HCT116 (cell line): Measurements from ENCODE around the gene FSD1. TPM values are rescaled to one million over a fixed set of nuclear protein-coding genes. Genes with fewer than 3 reads are reported as not detected.
"Not testable (repeated sequence)": the region's sequence is repeated elsewhere in the genome, so short reads cannot be mapped to it uniquely, and the experiment has no call there.

Experiments
- ATAC-seq: fragments of 200-7000 bp; cut with Tn5 transposase; 2 replicates; pipeline ENCODE4 v1.9.1; 2020; ENCODE audit warnings: mild to moderate bottlenecking, moderate library complexity
- BruUV-seq: library from RNA; stranded (reverse); fragments of 400-500 nt; replicated peaks from 2 replicates; lab custom pipeline; 2021; lab: Mats Ljungman, UMichigan
- CTCF ChIA-PET: fragments of 300-600 bp; sonication (Branson Sonifier 250); formaldehyde crosslinking; loops from one replicate; lab custom pipeline; 2021; ENCODE audit warnings: antibody characterized with exemption; lab: Charles Lee
- POLR2A ChIA-PET: fragments of 300-600, 350-600 bp; sonication (Branson Sonifier 250); formaldehyde crosslinking; loops from one replicate; lab custom pipeline; 2021; ENCODE audit warnings: antibody characterized with exemption; lab: Charles Lee
- RAD21 ChIA-PET, 2 experiments: fragments of 300-600 bp; sonication (Branson Sonifier 250); formaldehyde crosslinking; loops; one replicate each; lab custom pipeline; 2023; ENCODE audit warnings: low total read pairs in 2 of 2; ENCODE audit not compliant: uncharacterized antibody in 2 of 2, unreplicated experiment in 2 of 2, low non-redundant PET in 1 of 2; lab: Charles Lee
- DNase-seq: peaks from one replicate; pipeline ENCODE4 v3.0.0-alpha.2; 2010; ENCODE audit warnings: low read depth, low spot score
- H2AFZ ChIP-seq: fragments of 200-600 bp; shearing (Covaris generic), sonication (generic); 2 replicates; pipeline ENCODE4 v1.6.1; 2017; ENCODE audit warnings: low read depth, mixed run types, mixed read lengths, antibody characterized with exemption, low read length; ENCODE audit not compliant: poor library complexity, severe bottlenecking
- H3K27ac ChIP-seq: 2 replicates; pipeline ENCODE4 v1.5.1; 2012; ENCODE audit warnings: low read depth, low read length
- H3K27me3 ChIP-seq: fragments of 200-600 bp; sonication (generic); 2 replicates; pipeline ENCODE4 v1.6.1; 2016; ENCODE audit warnings: mixed run types, low read length, mixed read lengths; ENCODE audit not compliant: insufficient read depth
- H3K36me3 ChIP-seq, 2 experiments: fragments of 200-500 bp in 1 of 2; fragments of 200-600 bp in 1 of 2; sonication (Bioruptor generic) in 1 of 2; sonication (generic) in 1 of 2; 2 replicates each; pipeline versions ENCODE4 v1.5.1 to v1.6.1; 2014 to 2016; ENCODE audit warnings: low read length in 2 of 2, inconsistent platforms in 1 of 2, mixed read lengths in 1 of 2, mixed run types in 1 of 2; ENCODE audit not compliant: insufficient read depth in 2 of 2, control insufficient read depth in 1 of 2
- H3K4me1 ChIP-seq, 2 experiments: fragments of 200-600 bp in 1 of 2; sonication (generic) in 1 of 2; 2 replicates each; pipeline versions ENCODE4 v1.5.1 to v1.6.1; 2012 to 2017; ENCODE audit warnings: low read length in 2 of 2, inconsistent platforms in 1 of 2, mild to moderate bottlenecking in 1 of 2, mixed read lengths in 1 of 2, mixed run types in 1 of 2, moderate library complexity in 1 of 2; ENCODE audit not compliant: insufficient read depth in 2 of 2, control insufficient read depth in 1 of 2
- H3K4me2 ChIP-seq: fragments of 200-600 bp; sonication (generic); 2 replicates; pipeline ENCODE4 v1.6.1; 2017; ENCODE audit warnings: mixed run types, low read length, mixed read lengths
- H3K4me3 ChIP-seq, 2 experiments: fragments of 200-600 bp in 1 of 2; sonication (generic) in 1 of 2; replicated peaks in 1 of 2; 2 replicates each; pipeline ENCODE4 v1.5.1; 2011 to 2016; ENCODE audit warnings: low read length in 2 of 2, control low read depth in 1 of 2, low read depth in 1 of 2, mild to moderate bottlenecking in 1 of 2, mixed read lengths in 1 of 2, mixed run types in 1 of 2
- H3K79me2 ChIP-seq: fragments of 200-600 bp; sonication (generic); 2 replicates; pipeline ENCODE4 v1.6.1; 2017; ENCODE audit warnings: mild to moderate bottlenecking, mixed run types, low read length, moderate library complexity, mixed read lengths; ENCODE audit not compliant: insufficient read depth
- H3K9ac ChIP-seq: fragments of 200-600 bp; sonication (generic); 2 replicates; pipeline ENCODE4 v1.6.1; 2016; ENCODE audit warnings: low read length, mixed read lengths
- H3K9me2 ChIP-seq: fragments of 200-600 bp; sonication (generic), shearing (Covaris generic); 2 replicates; pipeline ENCODE4 v1.6.1; 2017; ENCODE audit warnings: mixed run types, mild to moderate bottlenecking, moderate library complexity; ENCODE audit not compliant: insufficient read depth
- H3K9me3 ChIP-seq, 2 experiments: fragments of 200-500 bp in 1 of 2; fragments of 200-600 bp in 1 of 2; sonication (Bioruptor generic) in 1 of 2; sonication (generic) in 1 of 2; 2 replicates each; pipeline ENCODE4 v1.6.1; 2014 to 2017; ENCODE audit warnings: low read length in 2 of 2, mixed read lengths in 2 of 2, inconsistent platforms in 1 of 2, low read depth in 1 of 2, mild to moderate bottlenecking in 1 of 2, mixed run types in 1 of 2, moderate library complexity in 1 of 2; ENCODE audit not compliant: control insufficient read depth in 1 of 2, insufficient read depth in 1 of 2
- H4K20me1 ChIP-seq: fragments of 200-600 bp; sonication (generic), shearing (Covaris generic); 2 replicates; pipeline ENCODE4 v1.6.1; 2017; ENCODE audit warnings: mixed run types, mild to moderate bottlenecking, moderate library complexity; ENCODE audit not compliant: insufficient read depth
- EGR1 ChIP-seq: IDR thresholded peaks from 2 replicates; pipeline ENCODE4 v1.6.1; 2012; ENCODE audit warnings: low read depth
- JUND ChIP-seq: IDR thresholded peaks from 2 replicates; pipeline ENCODE4 v1.6.1; 2012
- POLR2A ChIP-seq: IDR thresholded peaks from 2 replicates; pipeline ENCODE4 v1.7.0; 2011; ENCODE audit warnings: borderline replicate concordance; ENCODE audit not compliant: insufficient read depth, insufficient read length; ENCODE audit errors: extremely low read depth
- TCF7L2 ChIP-seq: IDR thresholded peaks from 2 replicates; pipeline ENCODE4 v1.7.0; 2011; ENCODE audit warnings: borderline replicate concordance, inconsistent platforms; ENCODE audit not compliant: insufficient read depth, insufficient read length; ENCODE audit errors: extremely low read depth
- YY1 ChIP-seq: IDR thresholded peaks from 2 replicates; pipeline ENCODE4 v1.6.1; 2011; ENCODE audit warnings: low read length, low read depth, moderate library complexity, mild to moderate bottlenecking; ENCODE audit not compliant: insufficient replicate concordance; ENCODE audit errors: extremely low read depth
- ZFX ChIP-seq: fragments of 450-650 bp; IDR thresholded peaks from 2 replicates; pipeline ENCODE4 v1.6.1; 2017
- ZNF274 ChIP-seq: fragments of 200-500 bp; sonication (Bioruptor generic); IDR thresholded peaks from 2 replicates; pipeline ENCODE4 v1.6.1; 2014; ENCODE audit warnings: mild to moderate bottlenecking, low read depth, low read length, inconsistent platforms
- intact Hi-C: fragments of 100-400 bp; cut with micrococcal nuclease; formaldehyde crosslinking; loops from 2 replicates; pipeline ENCODE4 v1.10.0; 2022
- total RNA-seq: library from RNA; stranded (reverse); gene quantifications from one replicate; pipeline ENCODE4 v1.2.1, GENCODE V29; 2021; ENCODE audit not compliant: unreplicated experiment
- TF ChIP-seq, protein P1 (sequence below): IDR thresholded peaks from 2 replicates; pipeline ENCODE4 v1.6.1; 2012
- TF ChIP-seq, protein P2 (sequence below): IDR thresholded peaks from 2 replicates; pipeline ENCODE4 v1.6.1; 2012
- TF ChIP-seq, protein P3 (sequence below): IDR thresholded peaks from 2 replicates; pipeline ENCODE4 v1.6.1; 2012; ENCODE audit warnings: low read depth

The FSD1 gene
- total RNA-seq, 1 experiment from 2014 or later = 20.1 TPM

DNA sequence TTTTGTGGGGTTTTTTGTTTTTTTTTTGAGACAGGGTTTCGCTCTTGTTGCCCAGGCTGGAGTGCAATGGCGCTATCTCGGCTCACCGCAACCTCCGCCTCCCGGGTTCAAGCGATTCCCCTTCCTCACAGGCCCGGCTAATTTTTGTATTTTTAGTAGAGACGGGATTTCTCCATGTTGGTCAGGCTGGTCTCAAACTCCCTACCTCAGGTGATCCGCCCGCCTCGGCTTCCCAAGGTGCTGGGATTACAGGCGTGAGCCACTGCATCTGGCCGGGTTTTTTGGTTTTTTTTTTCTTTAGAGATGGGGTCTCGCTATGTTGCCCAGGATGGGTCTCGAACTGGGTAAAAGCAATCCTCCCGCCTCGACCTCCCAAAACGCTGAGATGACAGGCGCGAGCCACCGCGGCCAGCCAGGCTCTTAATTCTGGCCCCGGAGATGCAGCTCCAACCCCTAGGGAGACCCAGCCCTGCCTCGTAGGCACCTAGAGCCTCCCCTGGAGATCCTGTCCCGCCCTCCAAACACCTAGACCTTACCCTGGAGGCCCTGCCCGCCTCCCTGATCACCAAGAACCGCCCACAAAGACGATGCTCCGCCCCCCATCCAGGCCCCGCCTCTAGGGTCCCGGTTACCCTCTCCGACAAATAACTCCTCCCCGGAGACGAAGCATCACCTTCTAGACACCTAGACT, 24.7 kb downstream of the FSD1 start:
- peak; percentile 54 for ATAC-seq
- H3K79me2 ChIP-seq, DNase-seq, CTCF ChIA-PET, H3K9me2 ChIP-seq, POLR2A ChIA-PET, H3K27me3 ChIP-seq, RAD21 ChIA-PET, H2AFZ ChIP-seq, H4K20me1 ChIP-seq, H3K36me3 ChIP-seq, H3K9me3 ChIP-seq: not testable (repeated sequence)
- Histone ChIP-seq H3K4me2 (peak overlapping the region; percentile 79), H3K27ac (peak overlapping the region; percentile 69), H3K4me3 (peak overlapping the region; percentile 60 to 63), H3K9ac (peak overlapping the region; percentile 81), H3K4me1 (peaks cover 7 to 20% of the 10 kb centered on the region in 2 experiments)
- peak; percentile 1; the same call in 1 of the 2 replicates for TF ChIP-seq ZFX
- BruUV-seq = TSS peak; percentile 77
- intact Hi-C loops = loop anchor here (1.0 kb wide), 1 partner anchor 45 kb away; no protein-coding TSS in a partner anchor

DNA sequence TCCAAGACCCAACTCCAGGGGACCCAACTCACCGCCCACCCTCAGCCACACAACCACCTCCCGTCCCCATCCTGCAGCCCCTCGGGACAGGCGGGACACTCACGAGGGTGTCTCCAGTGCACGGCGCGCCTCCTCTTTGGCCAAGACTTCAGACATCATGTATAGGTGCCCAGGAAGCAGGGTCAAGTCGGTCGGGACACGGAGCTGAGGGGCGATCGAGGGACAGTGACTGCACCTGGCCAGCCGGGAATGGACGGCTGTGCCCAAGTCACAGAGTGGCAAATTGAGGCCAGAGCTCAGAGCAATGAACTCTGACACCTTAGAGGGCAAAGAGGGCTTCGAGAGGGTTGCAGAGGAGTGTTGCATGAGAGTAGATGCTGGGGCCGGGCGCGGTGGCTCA, 25.5 kb downstream of the FSD1 start:
- ATAC-seq = no peak
- POLR2A ChIA-PET = no interaction called here

More for the DNA sequence above, 25.5 kb downstream of the FSD1 start:
- no peak overlapping the region for H3K27ac ChIP-seq
- no peak overlapping the region for H2AFZ ChIP-seq
- no peaks in the 10 kb centered on the region for H3K36me3 ChIP-seq
- no TSS peak for BruUV-seq
- intact Hi-C loops = no loop called here
- CTCF ChIA-PET = no interaction called here
- no peaks in the 10 kb centered on the region for H3K27me3 ChIP-seq
- H3K9me2 ChIP-seq = no peaks in the 10 kb centered on the region
- RAD21 ChIA-PET = no interaction called here
- H3K79me2 ChIP-seq = no peaks in the 10 kb centered on the region; the same call in 1 of the 2 replicates
- no peak overlapping the region for H3K4me3 ChIP-seq
- H4K20me1 ChIP-seq = no peaks in the 10 kb centered on the region
- H3K9me3 ChIP-seq = no peaks in the 10 kb centered on the region
- no peak for DNase-seq
- no peak overlapping the region for H3K9ac ChIP-seq
- H3K4me1 ChIP-seq = peaks cover 7 to 20% of the 10 kb centered on the region in 2 experiments
- TF ChIP-seq JUND = no peak
- no peak for TF ChIP-seq EGR1
- no peak for TF ChIP-seq POLR2A
- TF ChIP-seq, protein P1, sequence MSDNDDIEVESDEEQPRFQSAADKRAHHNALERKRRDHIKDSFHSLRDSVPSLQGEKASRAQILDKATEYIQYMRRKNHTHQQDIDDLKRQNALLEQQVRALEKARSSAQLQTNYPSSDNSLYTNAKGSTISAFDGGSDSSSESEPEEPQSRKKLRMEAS = no peak
- no peak for TF ChIP-seq ZNF274
- no peak for TF ChIP-seq TCF7L2
- no peak for TF ChIP-seq ZFX
- no peak for TF ChIP-seq YY1
- TF ChIP-seq, protein P2, sequence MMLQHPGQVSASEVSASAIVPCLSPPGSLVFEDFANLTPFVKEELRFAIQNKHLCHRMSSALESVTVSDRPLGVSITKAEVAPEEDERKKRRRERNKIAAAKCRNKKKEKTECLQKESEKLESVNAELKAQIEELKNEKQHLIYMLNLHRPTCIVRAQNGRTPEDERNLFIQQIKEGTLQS = no peak
- TF ChIP-seq, protein P3, sequence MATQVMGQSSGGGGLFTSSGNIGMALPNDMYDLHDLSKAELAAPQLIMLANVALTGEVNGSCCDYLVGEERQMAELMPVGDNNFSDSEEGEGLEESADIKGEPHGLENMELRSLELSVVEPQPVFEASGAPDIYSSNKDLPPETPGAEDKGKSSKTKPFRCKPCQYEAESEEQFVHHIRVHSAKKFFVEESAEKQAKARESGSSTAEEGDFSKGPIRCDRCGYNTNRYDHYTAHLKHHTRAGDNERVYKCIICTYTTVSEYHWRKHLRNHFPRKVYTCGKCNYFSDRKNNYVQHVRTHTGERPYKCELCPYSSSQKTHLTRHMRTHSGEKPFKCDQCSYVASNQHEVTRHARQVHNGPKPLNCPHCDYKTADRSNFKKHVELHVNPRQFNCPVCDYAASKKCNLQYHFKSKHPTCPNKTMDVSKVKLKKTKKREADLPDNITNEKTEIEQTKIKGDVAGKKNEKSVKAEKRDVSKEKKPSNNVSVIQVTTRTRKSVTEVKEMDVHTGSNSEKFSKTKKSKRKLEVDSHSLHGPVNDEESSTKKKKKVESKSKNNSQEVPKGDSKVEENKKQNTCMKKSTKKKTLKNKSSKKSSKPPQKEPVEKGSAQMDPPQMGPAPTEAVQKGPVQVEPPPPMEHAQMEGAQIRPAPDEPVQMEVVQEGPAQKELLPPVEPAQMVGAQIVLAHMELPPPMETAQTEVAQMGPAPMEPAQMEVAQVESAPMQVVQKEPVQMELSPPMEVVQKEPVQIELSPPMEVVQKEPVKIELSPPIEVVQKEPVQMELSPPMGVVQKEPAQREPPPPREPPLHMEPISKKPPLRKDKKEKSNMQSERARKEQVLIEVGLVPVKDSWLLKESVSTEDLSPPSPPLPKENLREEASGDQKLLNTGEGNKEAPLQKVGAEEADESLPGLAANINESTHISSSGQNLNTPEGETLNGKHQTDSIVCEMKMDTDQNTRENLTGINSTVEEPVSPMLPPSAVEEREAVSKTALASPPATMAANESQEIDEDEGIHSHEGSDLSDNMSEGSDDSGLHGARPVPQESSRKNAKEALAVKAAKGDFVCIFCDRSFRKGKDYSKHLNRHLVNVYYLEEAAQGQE = no peak
- 0 out of 2 replicates have a peak overlapping the region, but pooled peaks have one; percentile 79 for H3K4me2 ChIP-seq
